IMR-90 (cell line): Measurements from ENCODE around the gene RAD51D. TPM values are rescaled to one million over a fixed set of nuclear protein-coding genes. Genes with fewer than 3 reads are reported as not detected.

Experiments
- ATAC-seq: fragments of 200-7000 bp; cut with Tn5 transposase; 2 replicates; pipeline ENCODE4 v1.9.1; 2020; ENCODE audit warnings: low read depth, mild to moderate bottlenecking, moderate library complexity
- BruUV-seq: library from RNA; stranded (reverse); fragments of 400-500 nt; replicated peaks from 2 replicates; lab custom pipeline; 2021; lab: Mats Ljungman, UMichigan
- CTCF ChIA-PET: fragments of 300-600 bp; formaldehyde crosslinking; extraction: SDS; loops from one replicate; lab custom pipeline; 2021; ENCODE audit warnings: antibody characterized with exemption; lab: Yijun Ruan, JAX
- POLR2A ChIA-PET: fragments of 300-600 bp; sonication (Branson Sonifier 250); formaldehyde crosslinking; loops from one replicate; lab custom pipeline; 2022; ENCODE audit warnings: antibody characterized with exemption; ENCODE audit not compliant: unreplicated experiment; lab: Charles Lee
- DNase-seq: peaks from one replicate; pipeline ENCODE4 v3.0.0; 2013
- H2AFZ ChIP-seq: replicated peaks from 2 replicates; pipeline ENCODE3; 2013; ENCODE audit warnings: low read length, mild to moderate bottlenecking; ENCODE audit not compliant: poor library complexity
- H2AK5ac ChIP-seq: 2 replicates; pipeline ENCODE4 v1.6.1; 2013; ENCODE audit warnings: low read depth, low read length, inconsistent platforms
- H2AK9ac ChIP-seq: replicated peaks from 2 replicates; pipeline ENCODE3; 2013; ENCODE audit warnings: mild to moderate bottlenecking, low read depth, low read length, moderate library complexity; ENCODE audit not compliant: poor library complexity
- H2BK120ac ChIP-seq: 2 replicates; pipeline ENCODE4 v1.6.1; 2013; ENCODE audit warnings: low read depth, low read length, inconsistent platforms
- H2BK15ac ChIP-seq: 3 replicates; pipeline ENCODE4 v1.6.1; 2013; ENCODE audit warnings: low read depth, low read length, inconsistent platforms
- H2BK20ac ChIP-seq: 2 replicates; pipeline ENCODE4 v1.6.1; 2013; ENCODE audit warnings: low read depth, mild to moderate bottlenecking, inconsistent platforms, low read length, moderate library complexity
- H2BK5ac ChIP-seq: 2 replicates; pipeline ENCODE4 v1.6.1; 2013; ENCODE audit warnings: mild to moderate bottlenecking, low read depth, low read length, inconsistent platforms; ENCODE audit not compliant: poor library complexity, severe bottlenecking
- H3K14ac ChIP-seq: replicated peaks from 2 replicates; pipeline ENCODE4 v1.6.1; 2013; ENCODE audit warnings: low read depth, low read length, inconsistent platforms
- H3K18ac ChIP-seq: 2 replicates; pipeline ENCODE4 v1.6.1; 2013; ENCODE audit warnings: low read depth, low read length, control low read depth
- H3K23ac ChIP-seq: 2 replicates; pipeline ENCODE4 v1.6.1; 2013; ENCODE audit warnings: low read depth, low read length, inconsistent platforms
- H3K27ac ChIP-seq: 2 replicates; pipeline ENCODE4 v1.5.1; 2013; ENCODE audit warnings: mild to moderate bottlenecking, control low read depth, low read length; ENCODE audit not compliant: insufficient read depth
- H3K27me3 ChIP-seq: 2 replicates; pipeline ENCODE4 v1.6.1; 2013; ENCODE audit warnings: low read length; ENCODE audit not compliant: control insufficient read depth, insufficient read depth
- H3K36me3 ChIP-seq: 2 replicates; pipeline ENCODE4 v1.6.1; 2013; ENCODE audit warnings: low read length, mixed read lengths; ENCODE audit not compliant: control insufficient read depth, insufficient read depth
- H3K4ac ChIP-seq: 2 replicates; pipeline ENCODE4 v1.6.1; 2013; ENCODE audit warnings: low read depth, low read length, inconsistent platforms
- H3K4me1 ChIP-seq: 2 replicates; pipeline ENCODE4 v1.6.1; 2013; ENCODE audit warnings: low read length, mixed read lengths; ENCODE audit not compliant: control insufficient read depth, insufficient read depth
- H3K4me2 ChIP-seq: 2 replicates; pipeline ENCODE4 v1.6.1; 2013; ENCODE audit warnings: low read depth, mild to moderate bottlenecking, control low read depth, low read length, moderate library complexity
- H3K4me3 ChIP-seq: 2 replicates; pipeline ENCODE4 v1.5.1; 2013; ENCODE audit warnings: low read depth, mild to moderate bottlenecking, control low read depth, low read length, moderate library complexity; ENCODE audit not compliant: insufficient read depth
- H3K56ac ChIP-seq: 2 replicates; pipeline ENCODE4 v1.6.1; 2013; ENCODE audit warnings: low read length, inconsistent platforms; ENCODE audit not compliant: insufficient read depth; ENCODE audit errors: extremely low read depth
- H3K79me1 ChIP-seq, 2 experiments: 2 replicates each; pipeline ENCODE4 v1.6.1; 2013; ENCODE audit warnings: low read length in 2 of 2, inconsistent platforms in 1 of 2, low read depth in 1 of 2
- H3K9ac ChIP-seq: 2 replicates; pipeline ENCODE4 v1.6.1; 2013; ENCODE audit warnings: low read depth, low read length, control low read depth
- H3K9me1 ChIP-seq: 2 replicates; pipeline ENCODE4 v1.6.1; 2013; ENCODE audit warnings: low read length, inconsistent platforms; ENCODE audit not compliant: insufficient read depth
- H3K9me3 ChIP-seq: 2 replicates; pipeline ENCODE4 v1.6.1; 2013; ENCODE audit warnings: low read length; ENCODE audit not compliant: control insufficient read depth, insufficient read depth
- H4K20me1 ChIP-seq: 2 replicates; pipeline ENCODE4 v1.6.1; 2013; ENCODE audit warnings: low read length, inconsistent platforms; ENCODE audit not compliant: insufficient read depth
- H4K5ac ChIP-seq: 2 replicates; pipeline ENCODE4 v1.6.1; 2013; ENCODE audit warnings: mild to moderate bottlenecking, low read depth, low read length, control low read depth
- H4K8ac ChIP-seq, 2 experiments: 2 replicates each; pipeline ENCODE4 v1.6.1; 2013; ENCODE audit warnings: low read depth in 2 of 2, low read length in 2 of 2, control low read depth in 1 of 2, inconsistent platforms in 1 of 2
- H4K91ac ChIP-seq: 2 replicates; pipeline ENCODE4 v1.6.1; 2013; ENCODE audit warnings: low read depth, low read length, inconsistent platforms; ENCODE audit not compliant: insufficient read depth
- BHLHE40 ChIP-seq: fragments of 150-350 bp; IDR thresholded peaks from 2 replicates; pipeline ENCODE4 v1.6.1; 2016; ENCODE audit warnings: mild to moderate bottlenecking, low read depth, low read length
- CEBPB ChIP-seq: IDR thresholded peaks from 2 replicates; pipeline ENCODE4 v1.6.1; 2012; ENCODE audit warnings: low read depth, low read length, improper control_type of control experiment
- CHD1 ChIP-seq: IDR thresholded peaks from 2 replicates; pipeline ENCODE4 v1.6.1; 2012; ENCODE audit warnings: low read depth, low read length, improper control_type of control experiment
- FOS ChIP-seq: fragments of 150-350 bp; IDR thresholded peaks from 2 replicates; pipeline ENCODE4 v1.6.1; 2016; ENCODE audit warnings: low read depth, low read length
- MAFK ChIP-seq: IDR thresholded peaks from 2 replicates; pipeline ENCODE4 v1.6.1; 2012; ENCODE audit warnings: low read depth, low read length, improper control_type of control experiment
- MAZ ChIP-seq: IDR thresholded peaks from 2 replicates; pipeline ENCODE4 v1.6.1; 2012; ENCODE audit warnings: low read depth, mild to moderate bottlenecking, low read length, improper control_type of control experiment, moderate library complexity, borderline replicate concordance
- MXI1 ChIP-seq: IDR thresholded peaks from 2 replicates; pipeline ENCODE4 v1.6.1; 2012; ENCODE audit warnings: low read depth, mild to moderate bottlenecking, low read length, moderate library complexity, borderline replicate concordance
- NFE2L2 ChIP-seq: fragments of 150-350 bp; IDR thresholded peaks from 2 replicates; pipeline ENCODE4 v1.6.1; 2016; ENCODE audit warnings: low read depth, mild to moderate bottlenecking, low read length
- POLR2A ChIP-seq: IDR thresholded peaks from 2 replicates; pipeline ENCODE4 v1.6.1; 2012; ENCODE audit warnings: mild to moderate bottlenecking, low read depth, low read length
- RAD21 ChIP-seq: IDR thresholded peaks from 2 replicates; pipeline ENCODE4 v1.6.1; 2012; ENCODE audit warnings: low read length, improper control_type of control experiment
- RCOR1 ChIP-seq: IDR thresholded peaks from 2 replicates; pipeline ENCODE4 v1.6.1; 2012; ENCODE audit warnings: mild to moderate bottlenecking, low read length, improper control_type of control experiment; ENCODE audit not compliant: insufficient replicate concordance
- RFX5 ChIP-seq: IDR thresholded peaks from 2 replicates; pipeline ENCODE4 v1.8.0; 2012; ENCODE audit warnings: low read depth, mild to moderate bottlenecking, low read length, moderate library complexity
- SMC3 ChIP-seq: fragments of 150-350 bp; IDR thresholded peaks from 2 replicates; pipeline ENCODE4 v1.6.1; 2016; ENCODE audit warnings: low read depth, mild to moderate bottlenecking, antibody characterized with exemption, low read length, moderate library complexity
- WGBS, 2 experiments: methylation state at CpG; one replicate each; pipeline versions ENCODE4 v1.1.5 to v1.1.7; 2013; ENCODE audit warnings: missing lambda C conversion rate in 2 of 2; ENCODE audit not compliant: insufficient read length in 1 of 2; ENCODE audit errors: extremely low coverage in 2 of 2; 5-methylcytosine and 5-hydroxymethylcytosine counted together
- dilution Hi-C: fragments of 300-500 bp; cut with HindIII; formaldehyde crosslinking; loops from one replicate; pipeline ENCODE4 v1.14.3; 2018; ENCODE audit warnings: low sequenced_read_pairs; ENCODE audit not compliant: unreplicated experiment
- in situ Hi-C: fragments of 300-500 bp; cut with MboI; formaldehyde crosslinking; loops from 3 replicates; pipeline ENCODE4 v1.14.3; 2019; ENCODE audit warnings: low sequenced_read_pairs, inconsistent platforms, mixed read lengths
- intact Hi-C: fragments of 100-400 bp; cut with micrococcal nuclease; formaldehyde crosslinking; loops from 2 replicates; pipeline ENCODE4 v1.10.0; 2022
- polyA plus RNA-seq, 3 experiments: library from polyadenylated mRNA; depleted of rRNA; stranded (reverse); fragments of >200 nt; gene quantifications; 2 replicates each; pipeline ENCODE4 v1.2.3, GENCODE V29; 2012; ENCODE audit warnings: low replicate concordance in 1 of 3
- total RNA-seq: library from RNA; depleted of rRNA; stranded (reverse); fragments of >200 nt; gene quantifications from 2 replicates; pipeline ENCODE4 v1.2.3, GENCODE V29; 2012
- TF ChIP-seq, protein P1 (sequence below): conservative IDR thresholded peaks from 2 replicates; pipeline ENCODE4 v1.5.1; 2012; ENCODE audit warnings: mild to moderate bottlenecking, low read depth, low read length, improper control_type of control experiment
- TF ChIP-seq, protein P2 (sequence below): fragments of 150-350 bp; IDR thresholded peaks from 2 replicates; pipeline ENCODE4 v1.6.1; 2017; ENCODE audit warnings: mild to moderate bottlenecking, antibody characterized with exemption, low read length, low read depth
- TF ChIP-seq, protein P3 (sequence below): fragments of 150-350 bp; IDR thresholded peaks from 2 replicates; pipeline ENCODE4 v1.6.1; 2016; ENCODE audit warnings: low read depth, mild to moderate bottlenecking, low read length, moderate library complexity, borderline replicate concordance

The RAD51D gene
- total and polyA plus RNA-seq, 2 of the 4 experiments (the other 2 are of a cell fraction), result 10.8 to 12.7 TPM

DNA sequence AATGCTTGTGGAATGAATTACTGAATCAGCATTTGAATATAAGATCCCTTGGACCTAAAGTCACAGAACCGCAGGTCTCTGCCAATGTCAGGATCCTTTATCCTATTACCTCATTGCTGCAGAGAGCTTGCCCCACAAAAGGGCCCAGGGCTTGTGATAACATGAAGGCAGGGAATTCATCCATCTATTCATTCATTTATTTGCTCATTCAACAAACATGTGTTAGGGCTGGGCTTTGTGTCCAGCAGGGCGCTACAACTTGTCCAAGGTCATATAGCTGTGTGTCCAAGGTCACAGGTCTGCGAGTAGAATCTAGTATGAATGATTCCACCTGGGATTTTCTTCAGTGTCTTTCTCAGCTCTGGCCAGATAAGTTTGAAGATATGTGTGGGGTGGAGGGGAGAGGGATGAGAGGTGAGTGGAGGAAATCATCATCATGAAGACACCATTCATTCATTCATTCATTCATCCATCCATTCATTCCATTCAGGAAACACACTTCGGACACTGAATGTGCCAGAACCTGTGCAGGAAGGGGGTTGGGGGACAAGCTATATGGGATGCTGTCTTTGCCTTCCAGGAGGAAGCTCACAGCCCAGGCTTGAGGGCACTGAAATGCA lies 26.7 kb upstream of the RAD51D start:
- Histone ChIP-seq H3K27ac (no peak overlapping the region), H2BK20ac (no peak overlapping the region), H3K4me3 (no peak overlapping the region), H3K4me2 (no peak overlapping the region), H3K56ac (no peak overlapping the region), H3K9me3 (no peaks in the 10 kb centered on the region), H3K4me1 (no peaks in the 10 kb centered on the region), H3K4ac (no peak overlapping the region), H2AFZ (no peak overlapping the region), H4K5ac (no peak overlapping the region), H3K9ac (no peak overlapping the region), H2AK9ac (no peak overlapping the region), H4K20me1 (no peaks in the 10 kb centered on the region), H3K18ac (no peak overlapping the region), H2BK120ac (no peak overlapping the region), H3K27me3 (peaks cover 28% of the 10 kb centered on the region), H3K79me1 (peaks cover 5 to 6% of the 10 kb centered on the region in 2 experiments; a peak in 3 of 4 replicates), H3K14ac (no peak overlapping the region), H2BK5ac (no peak overlapping the region), H3K36me3 (no peaks in the 10 kb centered on the region), H3K9me1 (no peaks in the 10 kb centered on the region; the same call in 1 of the 2 replicates), H4K91ac (no peak overlapping the region), H4K8ac (no peak overlapping the region), H3K23ac (no peak overlapping the region), H2AK5ac (no peak overlapping the region), H2BK15ac (no peak overlapping the region)
- DNase-seq (no peak), ATAC-seq (no peak)
- in situ Hi-C loops (no loop called here), dilution Hi-C loops (no loop called here), intact Hi-C loops (no loop called here)
- POLR2A ChIA-PET, result no interaction called here
- BruUV-seq, result no TSS peak
- no CpG with 5 or more reads among the region's 4 CpGs for WGBS, 2 experiments
- TF ChIP-seq RFX5 (no peak), CHD1 (no peak), MAZ (no peak), SMC3 (no peak), NFE2L2 (no peak), MXI1 (no peak), MAFK (no peak), CEBPB (no peak), FOS (no peak), BHLHE40 (no peak), RAD21 (no peak), RCOR1 (no peak), POLR2A (no peak)
- TF ChIP-seq, protein P1, sequence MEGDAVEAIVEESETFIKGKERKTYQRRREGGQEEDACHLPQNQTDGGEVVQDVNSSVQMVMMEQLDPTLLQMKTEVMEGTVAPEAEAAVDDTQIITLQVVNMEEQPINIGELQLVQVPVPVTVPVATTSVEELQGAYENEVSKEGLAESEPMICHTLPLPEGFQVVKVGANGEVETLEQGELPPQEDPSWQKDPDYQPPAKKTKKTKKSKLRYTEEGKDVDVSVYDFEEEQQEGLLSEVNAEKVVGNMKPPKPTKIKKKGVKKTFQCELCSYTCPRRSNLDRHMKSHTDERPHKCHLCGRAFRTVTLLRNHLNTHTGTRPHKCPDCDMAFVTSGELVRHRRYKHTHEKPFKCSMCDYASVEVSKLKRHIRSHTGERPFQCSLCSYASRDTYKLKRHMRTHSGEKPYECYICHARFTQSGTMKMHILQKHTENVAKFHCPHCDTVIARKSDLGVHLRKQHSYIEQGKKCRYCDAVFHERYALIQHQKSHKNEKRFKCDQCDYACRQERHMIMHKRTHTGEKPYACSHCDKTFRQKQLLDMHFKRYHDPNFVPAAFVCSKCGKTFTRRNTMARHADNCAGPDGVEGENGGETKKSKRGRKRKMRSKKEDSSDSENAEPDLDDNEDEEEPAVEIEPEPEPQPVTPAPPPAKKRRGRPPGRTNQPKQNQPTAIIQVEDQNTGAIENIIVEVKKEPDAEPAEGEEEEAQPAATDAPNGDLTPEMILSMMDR, result no peak
- TF ChIP-seq, protein P2, sequence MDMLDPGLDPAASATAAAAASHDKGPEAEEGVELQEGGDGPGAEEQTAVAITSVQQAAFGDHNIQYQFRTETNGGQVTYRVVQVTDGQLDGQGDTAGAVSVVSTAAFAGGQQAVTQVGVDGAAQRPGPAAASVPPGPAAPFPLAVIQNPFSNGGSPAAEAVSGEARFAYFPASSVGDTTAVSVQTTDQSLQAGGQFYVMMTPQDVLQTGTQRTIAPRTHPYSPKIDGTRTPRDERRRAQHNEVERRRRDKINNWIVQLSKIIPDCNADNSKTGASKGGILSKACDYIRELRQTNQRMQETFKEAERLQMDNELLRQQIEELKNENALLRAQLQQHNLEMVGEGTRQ, result no peak
- TF ChIP-seq, protein P3, sequence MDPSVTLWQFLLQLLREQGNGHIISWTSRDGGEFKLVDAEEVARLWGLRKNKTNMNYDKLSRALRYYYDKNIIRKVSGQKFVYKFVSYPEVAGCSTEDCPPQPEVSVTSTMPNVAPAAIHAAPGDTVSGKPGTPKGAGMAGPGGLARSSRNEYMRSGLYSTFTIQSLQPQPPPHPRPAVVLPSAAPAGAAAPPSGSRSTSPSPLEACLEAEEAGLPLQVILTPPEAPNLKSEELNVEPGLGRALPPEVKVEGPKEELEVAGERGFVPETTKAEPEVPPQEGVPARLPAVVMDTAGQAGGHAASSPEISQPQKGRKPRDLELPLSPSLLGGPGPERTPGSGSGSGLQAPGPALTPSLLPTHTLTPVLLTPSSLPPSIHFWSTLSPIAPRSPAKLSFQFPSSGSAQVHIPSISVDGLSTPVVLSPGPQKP, result no peak
- CTCF ChIA-PET, result no interaction called here
